ENCODE measurements around the gene ARL14EP.
A peak's percentile ranks its signal among the peaks of the same experiment; 100 is the strongest.

Gene ARL14EP

GRCh38 chr11:30322826-30323710 is at the start of gene ARL14EP:
ARL14EP (plus strand) TSS chr11:30323104; CDS start chr11:30330949, 7,845 bp downstream.
- FAIRE-seq, result peak; percentile 98

GRCh38 chr11:30277176-30277575 is 45.7 kb upstream of the ARL14EP start:
- FAIRE-seq, result no peak

GRCh38 chr11:30279796-30280195 is 43.1 kb upstream of the ARL14EP start:
- no peak for FAIRE-seq

GRCh38 chr11:30281476-30282288 is 41.2 kb upstream of the ARL14EP start:
- FAIRE-seq, result no peak

GRCh38 chr11:30282289-30282631 is 40.6 kb upstream of the ARL14EP start:
- no peak for FAIRE-seq

GRCh38 chr11:30284836-30285235 is 38.1 kb upstream of the ARL14EP start:
- no peak for FAIRE-seq

- FAIRE-seq, result no peak
Measured at GRCh38 chr11:30285416-30286121, 37.3 kb upstream of the ARL14EP start.

GRCh38 chr11:30291331-30291730 is 31.6 kb upstream of the ARL14EP start:
- no peak for FAIRE-seq

GRCh38 chr11:30292545-30292944 is 30.4 kb upstream of the ARL14EP start:
- FAIRE-seq, result no peak

GRCh38 chr11:30295178-30295885 is 27.6 kb upstream of the ARL14EP start:
- no peak for FAIRE-seq

- no peak for FAIRE-seq
Measured at GRCh38 chr11:30304620-30305019, 18.3 kb upstream of the ARL14EP start.

- FAIRE-seq, result no peak
Measured at GRCh38 chr11:30310623-30311022, 12.3 kb upstream of the ARL14EP start.

- FAIRE-seq, result no peak
Measured at GRCh38 chr11:30311189-30311588, 11.7 kb upstream of the ARL14EP start.

GRCh38 chr11:30312243-30312642 is 10.7 kb upstream of the ARL14EP start:
- FAIRE-seq, result no peak

GRCh38 chr11:30313580-30313979 is 9.3 kb upstream of the ARL14EP start:
- no peak for FAIRE-seq

- FAIRE-seq, result peak; percentile 99
Measured at GRCh38 chr11:30314625-30315024, 8.3 kb upstream of the ARL14EP start.

GRCh38 chr11:30316237-30316636 is 6.7 kb upstream of the ARL14EP start:
- no peak for FAIRE-seq

GRCh38 chr11:30317030-30317429 is 5.9 kb upstream of the ARL14EP start:
- FAIRE-seq, result no peak

GRCh38 chr11:30321321-30321720 is 1.6 kb upstream of the ARL14EP start:
- no peak for FAIRE-seq

GRCh38 chr11:30322191-30322590 is 713 bp upstream of the ARL14EP start:
- FAIRE-seq, result no peak

GRCh38 chr11:30326114-30326778 is 3.3 kb downstream of the ARL14EP start:
- no peak for FAIRE-seq

GRCh38 chr11:30326906-30327305 is 4.0 kb downstream of the ARL14EP start:
- no peak for FAIRE-seq
